GM12891 (cell line): ENCODE measurements around the gene PARP16.

Experiments
- POLR2A ChIP-seq: IDR thresholded peaks from 2 replicates; pipeline ENCODE4 v1.6.1; 2011; ENCODE audit warnings: low read depth, low read length, control low read depth
- POLR2AphosphoS5 ChIP-seq: IDR thresholded peaks from 2 replicates; pipeline ENCODE4 v1.6.1; 2011; ENCODE audit warnings: low read depth, low read length, control low read depth

DNA sequence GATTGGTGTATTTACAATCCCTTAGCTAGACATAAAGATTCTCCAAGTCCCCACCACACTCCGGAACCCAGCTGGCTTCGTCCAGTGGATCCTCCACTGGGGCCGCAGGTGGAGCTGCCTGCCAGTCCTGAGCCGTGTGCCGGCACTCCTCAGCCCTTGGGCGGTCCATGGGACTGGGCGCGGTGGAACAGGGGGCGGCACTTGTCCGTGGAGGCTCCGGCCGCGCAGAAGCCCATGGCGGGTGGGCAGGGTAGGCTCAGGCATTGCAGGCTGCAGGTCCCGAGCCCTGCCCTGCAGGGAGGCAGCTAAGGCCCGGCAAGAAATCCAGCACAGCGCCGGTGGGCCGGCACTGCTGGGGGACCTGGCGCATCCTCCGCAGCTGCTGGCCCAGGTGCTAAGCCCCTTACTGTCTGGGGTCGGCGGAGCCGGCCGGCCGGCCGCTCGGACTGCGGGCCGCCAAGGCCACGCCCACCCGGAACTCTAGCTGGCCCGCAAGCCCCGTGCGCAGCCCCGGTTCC lies 14.3 kb upstream of the PARP16 start:
- TF ChIP-seq POLR2AphosphoS5 (no peak), POLR2A (no peak)
